ENCODE measurements around the gene NBEA.

- TF ChIP-seq CTCF (IDR thresholded peaks at IDR 0.05) (no peak), POLR2A (IDR thresholded peaks at IDR 0.05) (no peak)
These were observed 576.4 kb downstream of the NBEA start for GRCh38 chr13:35518337-35518946.

All from vagina (tissue), 2 donors.